ENCODE data around the gene CPHXL2. TPM values are rescaled to one million over a fixed set of nuclear protein-coding genes. Genes with fewer than 3 reads are reported as not detected.

CPHXL2 gene
- total RNA-seq, 2 donors from 2014 or later, result not detected

DNA sequence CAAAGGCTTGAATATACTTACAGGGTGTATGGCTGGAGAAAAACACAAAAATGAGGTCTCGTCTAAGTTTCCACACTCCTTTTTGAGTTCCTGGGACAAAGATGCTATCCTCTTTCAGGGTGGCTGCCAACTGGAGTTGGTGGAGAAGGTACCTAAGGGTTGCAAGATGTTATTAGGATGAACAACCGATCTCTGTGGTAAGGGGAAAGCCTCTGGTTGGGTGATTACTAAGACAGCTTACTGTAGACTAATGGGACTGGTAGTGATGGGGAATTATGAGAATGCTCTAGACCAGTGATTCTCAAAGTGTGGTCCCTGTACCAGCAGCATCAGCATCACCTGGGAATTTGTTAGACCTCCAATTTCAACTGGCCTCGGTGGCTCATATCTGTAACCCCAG lies 59.7 kb downstream of the CPHXL2 start:
- Histone ChIP-seq H3K27me3 (replicated peaks; ENCODE audit: insufficient read depth) (no peaks in the 10 kb centered on the region), H3K4me1 (ENCODE audit: control insufficient read depth in 1 of 2, low read depth in 2 of 2) (peaks cover 11 to 20% of the 10 kb centered on the region in 2 donors), H3K36me3 (peaks cover 37% of the 10 kb centered on the region), H3K9me3 (no peaks in the 10 kb centered on the region), H3K4me3 (no peak overlapping the region), H3K27ac (no peak overlapping the region)
- TF ChIP-seq, protein P1, sequence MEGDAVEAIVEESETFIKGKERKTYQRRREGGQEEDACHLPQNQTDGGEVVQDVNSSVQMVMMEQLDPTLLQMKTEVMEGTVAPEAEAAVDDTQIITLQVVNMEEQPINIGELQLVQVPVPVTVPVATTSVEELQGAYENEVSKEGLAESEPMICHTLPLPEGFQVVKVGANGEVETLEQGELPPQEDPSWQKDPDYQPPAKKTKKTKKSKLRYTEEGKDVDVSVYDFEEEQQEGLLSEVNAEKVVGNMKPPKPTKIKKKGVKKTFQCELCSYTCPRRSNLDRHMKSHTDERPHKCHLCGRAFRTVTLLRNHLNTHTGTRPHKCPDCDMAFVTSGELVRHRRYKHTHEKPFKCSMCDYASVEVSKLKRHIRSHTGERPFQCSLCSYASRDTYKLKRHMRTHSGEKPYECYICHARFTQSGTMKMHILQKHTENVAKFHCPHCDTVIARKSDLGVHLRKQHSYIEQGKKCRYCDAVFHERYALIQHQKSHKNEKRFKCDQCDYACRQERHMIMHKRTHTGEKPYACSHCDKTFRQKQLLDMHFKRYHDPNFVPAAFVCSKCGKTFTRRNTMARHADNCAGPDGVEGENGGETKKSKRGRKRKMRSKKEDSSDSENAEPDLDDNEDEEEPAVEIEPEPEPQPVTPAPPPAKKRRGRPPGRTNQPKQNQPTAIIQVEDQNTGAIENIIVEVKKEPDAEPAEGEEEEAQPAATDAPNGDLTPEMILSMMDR (IDR thresholded peaks at IDR 0.05), result no peak
- no peak for ATAC-seq (ENCODE audit: insufficient number of reproducible peaks, low FRiP score, low read depth)
- DNase-seq (ENCODE audit: low spot score), result no peak

DNA sequence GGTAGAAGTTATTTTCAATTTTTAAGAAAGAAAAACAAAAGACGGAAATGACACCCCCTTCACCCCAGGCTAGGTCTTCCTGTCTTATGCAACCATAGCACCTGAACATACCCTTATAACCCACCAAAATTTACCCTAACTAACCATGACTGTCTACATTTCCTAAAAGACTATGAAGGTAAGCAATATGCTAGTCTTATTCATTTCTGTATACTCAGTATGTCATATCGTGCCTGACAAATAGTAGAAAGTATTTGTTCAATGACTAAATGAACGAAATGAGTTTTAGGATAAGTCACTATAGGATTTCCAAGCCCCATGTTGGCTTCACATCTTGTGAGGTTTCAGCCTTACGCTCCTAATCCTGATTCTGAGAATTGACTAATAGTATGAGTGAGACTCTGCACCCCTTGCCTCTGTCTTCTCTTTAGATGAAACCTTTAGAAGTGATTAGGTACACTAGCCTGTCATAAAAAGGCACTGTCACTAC lies 60.2 kb downstream of the CPHXL2 start:
- DNase-seq (ENCODE audit: low spot score), result no peak
- H3K27ac ChIP-seq, result no peak overlapping the region
- TF ChIP-seq, protein P1 (IDR thresholded peaks at IDR 0.05), result no peak
- no peak for ATAC-seq (ENCODE audit: insufficient number of reproducible peaks, low FRiP score, low read depth)
- no peaks in the 10 kb centered on the region for H3K27me3 ChIP-seq (replicated peaks; ENCODE audit: insufficient read depth)
- peaks cover 43% of the 10 kb centered on the region for H3K36me3 ChIP-seq
- no peaks in the 10 kb centered on the region for H3K9me3 ChIP-seq
- H3K4me3 ChIP-seq, result no peak overlapping the region
- H3K4me1 ChIP-seq (ENCODE audit: control insufficient read depth in 1 of 2, low read depth in 2 of 2), result peaks cover 6 to 14% of the 10 kb centered on the region in 2 donors

DNA sequence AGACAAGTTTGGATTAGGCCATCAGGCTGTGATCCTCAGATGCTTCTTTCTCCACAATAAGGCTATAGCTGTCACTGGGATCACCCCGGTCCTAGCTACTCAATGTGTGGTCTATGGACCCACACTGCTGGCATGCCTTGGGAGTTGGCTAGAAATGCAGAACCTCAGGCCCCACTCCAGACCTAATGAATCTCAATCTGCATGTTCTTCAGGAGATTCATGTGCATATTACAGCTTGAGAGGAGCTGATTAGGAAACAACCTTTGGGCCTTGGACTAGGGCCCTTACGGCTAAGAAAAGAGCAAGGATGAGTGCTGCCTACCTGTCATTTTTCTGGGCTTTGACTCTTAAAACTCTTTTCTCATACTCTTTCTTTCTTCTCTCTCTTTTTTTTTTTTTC lies 61.2 kb downstream of the CPHXL2 start:
- H3K27ac ChIP-seq, result no peak overlapping the region
- no peaks in the 10 kb centered on the region for H3K27me3 ChIP-seq (replicated peaks; ENCODE audit: insufficient read depth)
- H3K9me3 ChIP-seq, result no peaks in the 10 kb centered on the region
- no peak for DNase-seq (ENCODE audit: low spot score)
- H3K4me3 ChIP-seq, result no peak overlapping the region
- TF ChIP-seq, protein P1 (IDR thresholded peaks at IDR 0.05), result no peak
- no peak for ATAC-seq (ENCODE audit: insufficient number of reproducible peaks, low FRiP score, low read depth)
- H3K4me1 ChIP-seq (ENCODE audit: control insufficient read depth in 1 of 2, low read depth in 2 of 2), result peaks cover 0 to 5% of the 10 kb centered on the region in 2 donors
- peaks cover 45% of the 10 kb centered on the region for H3K36me3 ChIP-seq

GRCh38 chr16:75614066-75614897 lies 62.5 kb downstream of the CPHXL2 start:
- TF ChIP-seq, protein P1 (IDR thresholded peaks at IDR 0.05), result no peak
- H3K4me3 ChIP-seq, result no peak overlapping the region
- ATAC-seq (ENCODE audit: insufficient number of reproducible peaks, low FRiP score, low read depth) (no peak), DNase-seq (ENCODE audit: low spot score) (no peak)
- H3K27me3 ChIP-seq (replicated peaks; ENCODE audit: insufficient read depth), result no peaks in the 10 kb centered on the region
- H3K4me1 ChIP-seq (ENCODE audit: control insufficient read depth in 1 of 2, low read depth in 2 of 2), result no peaks in the 10 kb centered on the region
- no peak overlapping the region for H3K27ac ChIP-seq
- H3K9me3 ChIP-seq, result no peaks in the 10 kb centered on the region
- H3K36me3 ChIP-seq, result peaks cover 42% of the 10 kb centered on the region

Other genes with a start within 250 kb of the CPHXL2 start
- 10 to 100 TPM; 31.1 to 84.7 TPM for gene CFDP1, start 243.5 kb downstream of the CPHXL2 start, total RNA-seq
- 10 to 100 TPM; 11.6 to 29.6 TPM for gene TMEM170A, start 212.3 kb downstream of the CPHXL2 start, total RNA-seq
- 1 to 10 TPM; 7.7 to 8.3 TPM for gene CHST6, start 181.6 kb downstream of the CPHXL2 start, total RNA-seq
- gene CHST5, start 140.9 kb downstream of the CPHXL2 start, total RNA-seq, result under 1 TPM in 1 of 2 donors, not detected in 1; 0.56 TPM
- 10 to 100 TPM; 10.4 to 11.8 TPM for gene TMEM231, start 120.8 kb downstream of the CPHXL2 start, total RNA-seq
- 100 to 1,000 TPM; 101 to 122 TPM for gene GABARAPL2, start 110.6 kb downstream of the CPHXL2 start, total RNA-seq
- gene ADAT1, start 53.7 kb downstream of the CPHXL2 start, total RNA-seq, result 10 to 100 TPM; 41.2 to 46.3 TPM
- gene KARS1, start 29.3 kb downstream of the CPHXL2 start, total RNA-seq, result 10 to 100 TPM; 71.5 to 76.1 TPM
- gene TERF2IP, start 29.2 kb downstream of the CPHXL2 start, total RNA-seq, result 10 to 100 TPM; 78.3 to 83.8 TPM
- not detected for gene DUXB, start 24.5 kb upstream of the CPHXL2 start, total RNA-seq
- not detected for gene CPHXL, start 49.5 kb upstream of the CPHXL2 start, total RNA-seq

All from thoracic aorta (tissue), 2 donors.